Cardiac fibroblast (primary cell): ENCODE results near the gene CD44.

Source experiments
- DNase-seq, 2 donors: peaks; one replicate each; pipeline versions ENCODE4 v3.0.0 to v3.0.0-alpha.2; 2010; ENCODE audit warnings: low read depth in 2 of 2
- H3K4me3 ChIP-seq, 2 donors: replicated peaks in 1 of 2; 1 replicate in 1 of 2; 2 replicates in 1 of 2; pipeline ENCODE4 v1.5.1; 2011; ENCODE audit warnings: low read depth in 2 of 2, low read length in 2 of 2, mild to moderate bottlenecking in 2 of 2, moderate library complexity in 1 of 2
- TF ChIP-seq, protein P1 (sequence below): IDR thresholded peaks from one replicate; pipeline ENCODE4 v1.5.1; 2011; ENCODE audit warnings: low read depth, mild to moderate bottlenecking, low read length, inconsistent platforms

Gene CD44

DNA sequence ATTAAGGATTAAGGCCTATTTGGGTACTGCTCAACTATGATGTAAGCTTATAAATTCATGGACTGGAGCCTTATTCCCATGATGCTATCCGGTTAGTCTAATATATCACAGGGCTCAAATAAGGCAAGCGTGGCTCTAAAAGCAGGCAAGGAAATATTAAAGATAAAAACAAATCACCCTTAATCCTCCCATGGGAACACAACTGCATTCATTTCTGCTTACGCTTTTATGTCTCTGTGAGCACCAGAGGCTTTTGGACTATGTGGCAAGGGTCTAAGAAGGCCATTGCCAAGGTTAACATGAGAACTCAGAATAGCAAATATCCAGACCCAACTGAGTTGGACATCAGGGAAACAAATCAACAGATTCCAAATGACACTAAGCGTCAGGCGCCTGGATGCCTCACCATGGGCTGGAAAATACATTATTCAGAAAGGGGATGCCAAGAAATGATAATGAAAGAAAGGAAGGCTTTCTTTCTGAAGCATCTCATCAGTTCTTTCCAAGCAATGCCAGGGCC lies 142.3 kb downstream of the CD44 start:
- no peak overlapping the region for H3K4me3 ChIP-seq
- peak; percentile 35 to 61 for DNase-seq
- TF ChIP-seq, protein P1, sequence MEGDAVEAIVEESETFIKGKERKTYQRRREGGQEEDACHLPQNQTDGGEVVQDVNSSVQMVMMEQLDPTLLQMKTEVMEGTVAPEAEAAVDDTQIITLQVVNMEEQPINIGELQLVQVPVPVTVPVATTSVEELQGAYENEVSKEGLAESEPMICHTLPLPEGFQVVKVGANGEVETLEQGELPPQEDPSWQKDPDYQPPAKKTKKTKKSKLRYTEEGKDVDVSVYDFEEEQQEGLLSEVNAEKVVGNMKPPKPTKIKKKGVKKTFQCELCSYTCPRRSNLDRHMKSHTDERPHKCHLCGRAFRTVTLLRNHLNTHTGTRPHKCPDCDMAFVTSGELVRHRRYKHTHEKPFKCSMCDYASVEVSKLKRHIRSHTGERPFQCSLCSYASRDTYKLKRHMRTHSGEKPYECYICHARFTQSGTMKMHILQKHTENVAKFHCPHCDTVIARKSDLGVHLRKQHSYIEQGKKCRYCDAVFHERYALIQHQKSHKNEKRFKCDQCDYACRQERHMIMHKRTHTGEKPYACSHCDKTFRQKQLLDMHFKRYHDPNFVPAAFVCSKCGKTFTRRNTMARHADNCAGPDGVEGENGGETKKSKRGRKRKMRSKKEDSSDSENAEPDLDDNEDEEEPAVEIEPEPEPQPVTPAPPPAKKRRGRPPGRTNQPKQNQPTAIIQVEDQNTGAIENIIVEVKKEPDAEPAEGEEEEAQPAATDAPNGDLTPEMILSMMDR, result no peak
